ENCODE measurements around the gene TSPEAR. TPM values are rescaled to one million over a fixed set of nuclear protein-coding genes. Genes with fewer than 3 reads are reported as not detected.
"Not testable (repeated sequence)": the region's sequence is repeated elsewhere in the genome, so short reads cannot be mapped to it uniquely, and the experiment has no call there.

TSPEAR gene
- total and polyA plus RNA-seq, 2 donors from 2014 or later: 0.09 to 0.22 TPM

DNA sequence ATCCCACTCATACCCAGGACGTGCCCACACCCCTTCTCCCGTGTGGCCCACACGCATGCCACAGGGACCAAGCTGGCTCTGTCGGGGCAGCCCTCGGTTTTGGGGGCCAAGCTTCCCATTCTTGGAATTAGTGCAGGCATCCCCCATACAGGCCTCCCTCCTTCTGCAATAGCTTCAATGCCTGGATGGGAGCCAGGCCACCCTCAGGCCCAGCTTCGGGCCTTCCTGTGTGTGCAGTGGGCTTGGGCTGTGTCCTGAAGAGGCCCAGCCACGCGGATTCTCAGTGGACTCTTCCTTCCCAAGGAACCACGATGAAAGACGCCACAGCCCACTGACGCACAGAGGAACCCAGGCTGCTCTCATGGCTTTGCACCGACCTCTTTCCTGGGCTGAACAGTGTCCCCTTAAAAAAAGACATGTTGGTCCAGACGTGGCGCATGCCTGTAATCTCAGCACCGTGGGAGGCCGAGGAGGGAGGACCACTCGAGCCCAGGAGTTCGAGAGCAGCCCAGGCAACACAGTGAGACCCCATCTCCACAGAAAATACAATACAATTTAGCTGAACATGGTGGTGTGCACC lies 61.8 kb downstream of the TSPEAR start:
- no peaks in the 10 kb centered on the region for H3K27me3 ChIP-seq (ENCODE audit: control insufficient read depth, insufficient read depth, low read length)
- intact Hi-C loops (cut with DNase I): no loop called here
- DNase-seq: no peak

DNA sequence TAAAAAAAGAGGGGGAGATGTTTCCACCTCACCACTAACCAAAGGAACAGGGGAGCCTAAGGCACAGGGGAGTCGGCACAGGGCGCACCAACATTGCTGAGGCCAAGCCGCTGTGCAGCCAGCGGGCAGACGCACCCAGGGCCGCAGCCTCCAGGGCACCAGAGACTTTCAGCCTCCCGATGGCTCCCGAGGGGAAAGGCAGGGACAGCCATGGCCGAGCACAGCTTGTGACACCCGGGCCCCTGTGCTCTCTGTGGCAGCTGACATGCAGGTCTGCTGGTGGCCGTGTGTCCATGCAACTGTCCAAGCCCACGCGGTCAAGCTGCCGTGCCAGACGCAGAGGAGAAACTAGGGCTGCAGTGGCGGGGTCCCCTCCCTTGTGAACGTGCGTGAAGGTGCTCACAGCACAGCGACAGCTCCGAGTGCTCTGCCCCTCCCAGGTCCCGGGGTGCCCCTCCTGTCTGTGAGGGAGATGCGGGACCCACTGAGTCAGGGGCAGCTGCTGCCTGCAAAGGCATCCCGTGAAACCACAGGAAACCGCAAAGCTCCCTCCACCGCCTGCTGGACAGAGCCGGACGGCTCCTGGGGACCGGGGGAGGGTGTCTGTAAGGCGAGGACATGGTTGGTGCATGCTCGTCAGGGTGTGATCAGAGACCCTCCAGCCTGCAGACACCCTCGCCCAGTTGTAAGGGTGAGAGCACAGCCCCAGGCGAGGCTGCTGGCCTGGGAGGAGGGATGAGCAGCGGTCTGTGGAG lies 62.6 kb downstream of the TSPEAR start:
- intact Hi-C loops (cut with DNase I): no loop called here
- no peaks in the 10 kb centered on the region for H3K4me1 ChIP-seq (ENCODE audit: control insufficient read depth in 2 of 3, insufficient read depth in 2 of 3, low read depth in 1 of 3, low read length in 3 of 3)
- H3K27ac ChIP-seq (ENCODE audit: low read depth in 2 of 2, low read length in 2 of 2): no peak overlapping the region
- H3K36me3 ChIP-seq (ENCODE audit: control insufficient read depth in 2 of 3, insufficient read depth in 3 of 3, low read length in 3 of 3): no peaks in the 10 kb centered on the region
- DNase-seq (peak in 2 of 5 donors; percentile 5 to 9), FAIRE-seq (no peak)
- H3K4me3 ChIP-seq (ENCODE audit: low read length in 3 of 3): no peak overlapping the region
- H3K9ac ChIP-seq (ENCODE audit: low read length in 3 of 3): no peak overlapping the region
- no peaks in the 10 kb centered on the region for H3K9me3 ChIP-seq (ENCODE audit: control insufficient read depth in 2 of 3, insufficient read depth in 1 of 3, low read length in 3 of 3)
- no peaks in the 10 kb centered on the region for H3K27me3 ChIP-seq (ENCODE audit: control insufficient read depth, insufficient read depth, low read length)
- TF ChIP-seq, protein P1, sequence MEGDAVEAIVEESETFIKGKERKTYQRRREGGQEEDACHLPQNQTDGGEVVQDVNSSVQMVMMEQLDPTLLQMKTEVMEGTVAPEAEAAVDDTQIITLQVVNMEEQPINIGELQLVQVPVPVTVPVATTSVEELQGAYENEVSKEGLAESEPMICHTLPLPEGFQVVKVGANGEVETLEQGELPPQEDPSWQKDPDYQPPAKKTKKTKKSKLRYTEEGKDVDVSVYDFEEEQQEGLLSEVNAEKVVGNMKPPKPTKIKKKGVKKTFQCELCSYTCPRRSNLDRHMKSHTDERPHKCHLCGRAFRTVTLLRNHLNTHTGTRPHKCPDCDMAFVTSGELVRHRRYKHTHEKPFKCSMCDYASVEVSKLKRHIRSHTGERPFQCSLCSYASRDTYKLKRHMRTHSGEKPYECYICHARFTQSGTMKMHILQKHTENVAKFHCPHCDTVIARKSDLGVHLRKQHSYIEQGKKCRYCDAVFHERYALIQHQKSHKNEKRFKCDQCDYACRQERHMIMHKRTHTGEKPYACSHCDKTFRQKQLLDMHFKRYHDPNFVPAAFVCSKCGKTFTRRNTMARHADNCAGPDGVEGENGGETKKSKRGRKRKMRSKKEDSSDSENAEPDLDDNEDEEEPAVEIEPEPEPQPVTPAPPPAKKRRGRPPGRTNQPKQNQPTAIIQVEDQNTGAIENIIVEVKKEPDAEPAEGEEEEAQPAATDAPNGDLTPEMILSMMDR (IDR thresholded peaks at IDR 0.05; ENCODE audit: borderline replicate concordance, extremely low read depth, insufficient read depth): no peak

More for the DNA sequence above, 61.8 kb downstream of the TSPEAR start:
- Histone ChIP-seq H3K4me3 (ENCODE audit: low read length in 3 of 3) (no peak overlapping the region), H3K9ac (ENCODE audit: low read length in 3 of 3) (no peak overlapping the region), H3K9me3 (ENCODE audit: control insufficient read depth in 2 of 3, insufficient read depth in 1 of 3, low read length in 3 of 3) (no peaks in the 10 kb centered on the region), H3K4me1 (ENCODE audit: control insufficient read depth in 2 of 3, insufficient read depth in 2 of 3, low read depth in 1 of 3, low read length in 3 of 3) (no peaks in the 10 kb centered on the region), H3K36me3 (ENCODE audit: control insufficient read depth in 2 of 3, insufficient read depth in 3 of 3, low read length in 3 of 3) (no peaks in the 10 kb centered on the region), H3K27ac (ENCODE audit: low read depth in 2 of 2, low read length in 2 of 2) (no peak overlapping the region)
- no peak for FAIRE-seq
- TF ChIP-seq, protein P1 (IDR thresholded peaks at IDR 0.05; ENCODE audit: borderline replicate concordance, extremely low read depth, insufficient read depth): no peak

DNA sequence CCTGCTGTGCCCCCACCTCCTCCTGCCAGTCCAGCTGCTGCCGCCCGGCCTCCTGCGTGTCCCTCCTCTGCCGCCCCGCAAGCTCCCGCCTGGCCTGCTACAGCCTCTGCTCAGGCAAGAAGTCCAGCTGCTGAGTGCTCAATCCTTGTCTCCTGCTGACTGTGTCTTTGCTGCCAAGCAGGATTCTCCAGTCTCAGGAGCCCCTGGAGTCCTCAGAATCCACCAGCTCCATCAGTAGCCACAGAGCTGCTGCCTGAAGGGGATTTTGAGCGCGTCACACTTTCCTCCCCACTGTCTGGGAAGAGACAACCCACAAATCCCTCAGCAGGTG lies 64.2 kb downstream of the TSPEAR start:
- H3K9me3 ChIP-seq (ENCODE audit: control insufficient read depth in 2 of 3, insufficient read depth in 1 of 3, low read length in 3 of 3): no peaks in the 10 kb centered on the region
- no peaks in the 10 kb centered on the region for H3K4me1 ChIP-seq (ENCODE audit: control insufficient read depth in 2 of 3, insufficient read depth in 2 of 3, low read depth in 1 of 3, low read length in 3 of 3)
- FAIRE-seq (no peak), DNase-seq (no peak)
- no peak overlapping the region for H3K9ac ChIP-seq (ENCODE audit: low read length in 3 of 3)
- no peak overlapping the region for H3K27ac ChIP-seq (ENCODE audit: low read depth in 2 of 2, low read length in 2 of 2)
- H3K27me3 ChIP-seq (ENCODE audit: control insufficient read depth, insufficient read depth, low read length): no peaks in the 10 kb centered on the region
- TF ChIP-seq, protein P1 (IDR thresholded peaks at IDR 0.05; ENCODE audit: borderline replicate concordance, extremely low read depth, insufficient read depth): no peak
- intact Hi-C loops (cut with DNase I): no loop called here
- no peaks in the 10 kb centered on the region for H3K36me3 ChIP-seq (ENCODE audit: control insufficient read depth in 2 of 3, insufficient read depth in 3 of 3, low read length in 3 of 3)
- no peak overlapping the region for H3K4me3 ChIP-seq (ENCODE audit: low read length in 3 of 3)

DNA sequence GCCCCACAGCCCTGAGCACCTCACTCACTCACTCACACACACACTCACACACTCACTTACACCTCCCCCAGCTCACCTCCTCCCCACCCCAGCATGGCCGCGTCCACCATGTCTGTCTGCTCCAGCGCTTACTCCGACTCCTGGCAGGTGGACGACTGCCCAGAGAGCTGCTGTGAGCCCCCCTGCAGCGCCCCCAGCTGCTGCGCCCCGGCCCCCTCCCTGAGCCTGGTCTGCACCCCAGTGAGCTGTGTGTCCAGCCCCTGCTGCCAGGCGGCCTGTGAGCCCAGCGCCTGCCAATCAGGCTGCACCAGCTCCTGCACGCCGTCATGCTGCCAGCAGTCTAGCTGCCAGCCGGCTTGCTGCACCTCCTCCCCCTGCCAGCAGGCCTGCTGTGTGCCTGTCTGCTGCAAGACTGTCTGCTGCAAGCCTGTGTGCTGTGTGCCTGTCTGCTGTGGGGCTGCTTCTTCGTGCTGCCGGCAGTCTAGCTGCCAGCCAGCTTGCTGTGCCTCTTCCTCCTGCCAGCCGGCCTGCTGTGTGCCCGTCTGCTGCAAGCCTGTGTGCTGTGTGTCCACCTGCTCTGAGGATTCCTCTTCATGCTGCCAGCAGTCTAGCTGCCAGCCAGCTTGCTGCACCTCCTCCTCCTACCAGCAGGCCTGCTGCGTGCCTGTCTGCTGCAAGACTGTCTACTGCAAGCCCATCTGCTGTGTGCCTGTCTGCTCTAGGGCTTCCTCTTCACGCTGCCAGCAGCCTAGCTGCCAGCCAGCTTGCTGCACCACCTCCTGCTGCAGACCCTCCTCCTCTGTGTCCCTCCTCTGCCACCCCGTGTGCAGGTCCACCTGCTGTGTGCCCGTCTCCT lies 64.8 kb downstream of the TSPEAR start, which contains the start of gene KRTAP10-11:
KRTAP10-11 (plus strand) TSS at position 49 of the 856 bp plus-strand sequence; CDS start at position 94, 45 bp downstream.
- DNase-seq; H3K36me3 ChIP-seq (ENCODE audit: control insufficient read depth in 2 of 3, insufficient read depth in 3 of 3, low read length in 3 of 3); intact Hi-C loops (cut with DNase I); H3K27me3 ChIP-seq (ENCODE audit: control insufficient read depth, insufficient read depth, low read length); FAIRE-seq; H3K4me1 ChIP-seq (ENCODE audit: control insufficient read depth in 2 of 3, insufficient read depth in 2 of 3, low read depth in 1 of 3, low read length in 3 of 3); H3K9ac ChIP-seq (ENCODE audit: low read length in 3 of 3); H3K27ac ChIP-seq (ENCODE audit: low read depth in 2 of 2, low read length in 2 of 2); H3K9me3 ChIP-seq (ENCODE audit: control insufficient read depth in 2 of 3, insufficient read depth in 1 of 3, low read length in 3 of 3); H3K4me3 ChIP-seq (ENCODE audit: low read length in 3 of 3): not testable (repeated sequence)

All from kidney (tissue), 14 donors.